Astrocyte of the hippocampus (primary cell): ENCODE data around the gene SHLD2.
"Not testable (repeated sequence)": the region's sequence is repeated elsewhere in the genome, so short reads cannot be mapped to it uniquely, and the experiment has no call there.

ENCODE experiments used
- DNase-seq: peaks from one replicate; pipeline ENCODE4 v3.0.0; 2011; ENCODE audit warnings: low read depth, low spot score

Gene SHLD2

GRCh38 chr10:87094373-87095235, at the start of gene SHLD2, which contains the start of gene GLUD1:
Gene SHLD2 (plus strand): TSS chr10:87095206. CDS start chr10:87151355, 56,149 bp downstream.
Gene GLUD1 (minus strand): TSS chr10:87094843. CDS start chr10:87094769, 74 bp downstream.
- peak; percentile 97 for DNase-seq

GRCh38 chr10:87045434-87045938, 49.5 kb upstream of the SHLD2 start:
- no peak for DNase-seq

GRCh38 chr10:87053111-87053510, 41.9 kb upstream of the SHLD2 start:
- DNase-seq = peak; percentile 4

- DNase-seq = no peak
These were observed 41.3 kb upstream of the SHLD2 start for GRCh38 chr10:87053577-87054181.

- peak; percentile 68 for DNase-seq
These were observed 40.4 kb upstream of the SHLD2 start for GRCh38 chr10:87054373-87055295.

- no peak for DNase-seq
These were observed 36.8 kb upstream of the SHLD2 start for GRCh38 chr10:87058171-87058570.

GRCh38 chr10:87059401-87059800, 35.6 kb upstream of the SHLD2 start:
- DNase-seq = no peak

GRCh38 chr10:87060280-87060928, 34.6 kb upstream of the SHLD2 start:
- DNase-seq = no peak

GRCh38 chr10:87064651-87065050, 30.4 kb upstream of the SHLD2 start:
- peak; percentile 68 for DNase-seq

GRCh38 chr10:87066178-87066577, 28.8 kb upstream of the SHLD2 start:
- DNase-seq = no peak

- no peak for DNase-seq
These were observed 28.1 kb upstream of the SHLD2 start for GRCh38 chr10:87066865-87067264.

GRCh38 chr10:87068281-87068680, 26.7 kb upstream of the SHLD2 start:
- no peak for DNase-seq

GRCh38 chr10:87072449-87072848, 22.6 kb upstream of the SHLD2 start:
- no peak for DNase-seq

- DNase-seq = not testable (repeated sequence)
These were observed 18.6 kb upstream of the SHLD2 start for GRCh38 chr10:87076421-87076820.

GRCh38 chr10:87079106-87079836, 15.7 kb upstream of the SHLD2 start:
- peak; percentile 17 for DNase-seq

GRCh38 chr10:87080621-87081020, 14.4 kb upstream of the SHLD2 start:
- DNase-seq = not testable (repeated sequence)

GRCh38 chr10:87081574-87081973, 13.4 kb upstream of the SHLD2 start:
- DNase-seq = not testable (repeated sequence)

GRCh38 chr10:87082219-87082618, 12.8 kb upstream of the SHLD2 start:
- peak; percentile 82 for DNase-seq

- peak; percentile 76 for DNase-seq
These were observed 11.3 kb upstream of the SHLD2 start for GRCh38 chr10:87083576-87084290.
